WERI-Rb-1 (cell line): Measurements from ENCODE around the gene LAPTM5.

Experiments
- DNase-seq: peaks from one replicate; pipeline ENCODE4 v3.0.0-alpha.2; 2020
- H3K27ac ChIP-seq: fragments of 250-450 bp; sonication (Bioruptor Pico); 2 replicates; pipeline ENCODE4 v1.5.1; 2020; ENCODE audit warnings: mild to moderate bottlenecking, moderate library complexity
- H3K27me3 ChIP-seq: fragments of 250-450 bp; sonication (Bioruptor Pico); 2 replicates; pipeline ENCODE4 v1.5.1; 2021; ENCODE audit warnings: mild to moderate bottlenecking, low read depth, moderate library complexity; ENCODE audit not compliant: insufficient read depth, severe bottlenecking
- H3K36me3 ChIP-seq: fragments of 250-450 bp; sonication (Bioruptor Pico); 2 replicates; pipeline ENCODE4 v1.5.1; 2020; ENCODE audit warnings: mild to moderate bottlenecking, moderate library complexity
- H3K4me3 ChIP-seq: 2 replicates; pipeline ENCODE4 v1.5.1; 2011; ENCODE audit warnings: low read depth, mild to moderate bottlenecking, control low read depth, low read length
- H3K9me3 ChIP-seq: fragments of 250-450 bp; sonication (Bioruptor Pico); 2 replicates; pipeline ENCODE4 v1.5.1; 2021; ENCODE audit warnings: mild to moderate bottlenecking, moderate library complexity; ENCODE audit not compliant: severe bottlenecking
- TF ChIP-seq, protein P1 (sequence below): IDR thresholded peaks from 2 replicates; pipeline ENCODE4 v1.5.1; 2011; ENCODE audit warnings: low read depth, mild to moderate bottlenecking, control low read depth, inconsistent platforms, low read length

LAPTM5 gene

DNA sequence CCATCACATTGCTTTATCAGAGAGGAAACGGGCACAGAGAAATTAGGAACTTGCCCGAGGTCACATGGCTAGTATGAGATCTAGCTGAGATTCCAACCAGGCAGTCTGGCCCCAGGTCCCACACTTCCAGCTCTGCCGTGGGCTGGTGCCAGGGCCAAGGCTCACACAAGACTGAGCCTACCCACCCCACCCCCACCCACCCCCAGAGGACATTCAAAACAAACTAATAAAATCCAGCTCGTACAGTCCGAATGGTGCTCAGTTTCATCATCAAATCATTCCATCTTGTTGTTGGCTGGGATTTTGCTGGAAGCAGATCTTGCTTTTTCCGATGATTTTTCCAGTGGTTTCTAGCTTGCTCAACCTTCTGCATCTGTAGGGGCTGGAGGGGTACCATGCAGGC, 62.1 kb downstream of the LAPTM5 start:
- H3K27ac ChIP-seq: no peak overlapping the region
- H3K9me3 ChIP-seq: no peaks in the 10 kb centered on the region
- no peak overlapping the region for H3K4me3 ChIP-seq
- H3K36me3 ChIP-seq: no peaks in the 10 kb centered on the region
- no peaks in the 10 kb centered on the region for H3K27me3 ChIP-seq
- no peak for DNase-seq
- TF ChIP-seq, protein P1, sequence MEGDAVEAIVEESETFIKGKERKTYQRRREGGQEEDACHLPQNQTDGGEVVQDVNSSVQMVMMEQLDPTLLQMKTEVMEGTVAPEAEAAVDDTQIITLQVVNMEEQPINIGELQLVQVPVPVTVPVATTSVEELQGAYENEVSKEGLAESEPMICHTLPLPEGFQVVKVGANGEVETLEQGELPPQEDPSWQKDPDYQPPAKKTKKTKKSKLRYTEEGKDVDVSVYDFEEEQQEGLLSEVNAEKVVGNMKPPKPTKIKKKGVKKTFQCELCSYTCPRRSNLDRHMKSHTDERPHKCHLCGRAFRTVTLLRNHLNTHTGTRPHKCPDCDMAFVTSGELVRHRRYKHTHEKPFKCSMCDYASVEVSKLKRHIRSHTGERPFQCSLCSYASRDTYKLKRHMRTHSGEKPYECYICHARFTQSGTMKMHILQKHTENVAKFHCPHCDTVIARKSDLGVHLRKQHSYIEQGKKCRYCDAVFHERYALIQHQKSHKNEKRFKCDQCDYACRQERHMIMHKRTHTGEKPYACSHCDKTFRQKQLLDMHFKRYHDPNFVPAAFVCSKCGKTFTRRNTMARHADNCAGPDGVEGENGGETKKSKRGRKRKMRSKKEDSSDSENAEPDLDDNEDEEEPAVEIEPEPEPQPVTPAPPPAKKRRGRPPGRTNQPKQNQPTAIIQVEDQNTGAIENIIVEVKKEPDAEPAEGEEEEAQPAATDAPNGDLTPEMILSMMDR: no peak

DNA sequence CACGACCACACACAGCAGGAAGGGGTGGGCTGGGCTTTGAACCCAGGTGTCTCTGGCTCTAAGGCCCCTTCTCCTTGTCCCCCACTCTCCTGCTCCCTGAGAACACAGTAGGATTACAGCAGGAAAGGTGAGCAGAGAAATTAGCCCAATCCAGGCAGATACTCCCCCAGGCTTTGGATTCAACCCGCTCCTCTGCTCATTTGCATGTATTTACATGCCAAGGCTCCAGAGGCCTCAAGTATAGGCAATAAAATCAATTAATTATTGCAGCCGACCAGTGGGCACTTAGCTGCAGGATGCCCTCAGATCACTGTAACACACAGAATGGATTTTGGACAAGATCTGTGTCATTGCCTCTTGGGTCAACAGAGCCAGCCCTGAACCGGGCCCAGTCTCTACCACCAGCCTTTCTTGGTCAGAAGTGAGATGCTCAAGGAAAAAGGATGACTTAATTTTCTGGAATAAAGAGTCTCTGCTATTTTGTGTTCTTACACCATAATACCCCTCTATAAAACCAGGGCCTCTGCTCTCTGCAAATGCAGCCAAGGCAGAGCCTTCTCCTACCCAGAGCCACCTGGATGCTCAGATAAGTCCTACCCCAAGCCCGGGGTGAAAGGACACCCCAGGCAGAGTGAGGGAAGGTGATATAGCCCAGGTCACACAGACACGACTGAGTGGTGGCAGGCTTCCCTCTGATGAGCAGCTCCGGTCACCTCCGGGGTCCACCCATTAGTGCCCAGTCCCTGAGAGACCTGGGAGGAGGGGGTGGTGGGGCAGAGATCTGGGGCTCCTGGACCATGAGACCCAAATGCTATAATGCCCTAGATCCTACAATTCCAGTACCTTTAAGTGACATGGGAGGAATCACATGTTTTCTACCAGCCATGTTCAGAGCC, 63.0 kb downstream of the LAPTM5 start:
- Histone ChIP-seq H3K4me3 (no peak overlapping the region), H3K27me3 (no peaks in the 10 kb centered on the region), H3K36me3 (no peaks in the 10 kb centered on the region), H3K27ac (no peak overlapping the region), H3K9me3 (no peaks in the 10 kb centered on the region)
- TF ChIP-seq, protein P1: no peak
- peak; percentile 1 for DNase-seq

DNA sequence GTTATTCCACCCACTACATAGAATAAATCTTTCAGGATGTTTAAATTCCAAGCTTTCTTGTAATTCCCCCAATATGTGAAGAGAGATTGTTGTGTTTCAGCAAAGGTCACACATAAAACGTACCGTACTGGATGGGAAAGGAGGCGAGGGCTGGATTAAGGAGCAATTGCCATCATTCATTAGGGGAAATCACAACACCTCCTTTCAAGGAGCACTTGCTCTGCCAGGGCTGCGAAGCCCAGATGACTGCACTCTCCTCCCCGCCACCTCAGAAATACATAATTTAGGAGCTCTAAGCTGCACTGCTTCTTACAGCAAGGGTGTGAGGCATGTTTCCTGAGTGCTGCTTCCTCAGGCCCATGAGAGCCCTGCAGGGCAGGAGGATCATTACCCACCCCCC, 63.8 kb downstream of the LAPTM5 start:
- H3K9me3 ChIP-seq: no peaks in the 10 kb centered on the region
- DNase-seq: no peak
- H3K4me3 ChIP-seq: no peak overlapping the region
- H3K27ac ChIP-seq: no peak overlapping the region
- TF ChIP-seq, protein P1: no peak
- no peaks in the 10 kb centered on the region for H3K27me3 ChIP-seq
- no peaks in the 10 kb centered on the region for H3K36me3 ChIP-seq

DNA sequence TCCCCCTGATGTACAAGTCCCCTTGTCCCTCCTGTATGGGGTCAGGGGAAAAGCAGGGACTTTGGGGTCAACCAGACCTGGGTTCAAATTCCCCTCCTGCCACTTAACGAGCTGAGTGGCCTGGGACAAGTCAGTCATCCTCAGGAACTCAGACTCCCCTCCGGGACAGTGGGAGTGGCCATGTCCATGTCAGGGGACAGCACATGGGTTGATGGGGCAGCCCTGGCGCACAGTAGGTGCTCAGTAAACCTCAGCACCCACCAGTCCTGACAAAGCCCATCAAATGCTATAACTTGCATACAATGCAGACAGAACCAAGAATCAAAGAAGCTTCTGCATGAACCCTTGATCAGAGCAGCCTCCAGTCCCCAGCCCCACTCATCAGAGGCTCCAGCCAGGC, 64.2 kb downstream of the LAPTM5 start:
- Histone ChIP-seq H3K27me3 (no peaks in the 10 kb centered on the region), H3K4me3 (no peak overlapping the region), H3K36me3 (no peaks in the 10 kb centered on the region), H3K27ac (no peak overlapping the region), H3K9me3 (no peaks in the 10 kb centered on the region)
- no peak for DNase-seq
- TF ChIP-seq, protein P1: no peak

DNA sequence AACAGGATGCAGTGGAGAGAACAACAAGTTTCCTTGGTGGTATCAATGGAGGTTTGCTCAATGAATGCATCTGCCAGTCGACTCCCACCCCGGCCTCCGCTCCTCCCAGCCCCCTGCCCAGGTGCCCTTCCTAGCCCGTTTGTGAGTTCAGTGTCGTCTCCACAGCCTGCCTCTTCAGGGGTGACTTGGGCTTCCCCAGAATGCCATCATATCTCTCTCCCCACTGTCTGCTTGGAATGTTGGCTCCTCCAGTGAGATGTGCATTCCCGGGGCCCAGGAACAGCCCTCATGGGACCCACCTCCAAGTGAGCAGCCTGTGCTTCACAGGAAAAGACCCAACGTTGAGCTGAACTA, 64.6 kb downstream of the LAPTM5 start:
- DNase-seq: no peak
- Histone ChIP-seq H3K9me3 (no peaks in the 10 kb centered on the region), H3K27ac (no peak overlapping the region), H3K36me3 (no peaks in the 10 kb centered on the region), H3K4me3 (no peak overlapping the region), H3K27me3 (no peaks in the 10 kb centered on the region)
- TF ChIP-seq, protein P1: no peak
